Activated T-helper 1 cell treated with anti-CD3 and anti-CD28 coated beads, Interleukin-12 subunit alpha, Interleukin-12 subunit beta, Interleukin-2, Interleukin-4 antibody, amounts not matched to agents 30 ng/mL and 10 ng/mL and 1 ng/mL, durations not matched to agents 14 hours and 24 hours and 36 hours (primary cell): Measurements from ENCODE around the gene LYPD4. TPM values are rescaled to one million over a fixed set of nuclear protein-coding genes. Genes with fewer than 3 reads are reported as not detected.

Source experiments
- DNase-seq: peaks from one replicate; pipeline ENCODE4 v3.0.0; 2021; ENCODE audit warnings: low spot score
- H3K27ac Mint-ChIP-seq: one replicate; pipeline ENCODE4 v1.8.0; 2021; ENCODE audit warnings: mild to moderate bottlenecking, mixed read lengths
- H3K27me3 Mint-ChIP-seq: one replicate; pipeline ENCODE4 v1.8.0; 2022; ENCODE audit warnings: mild to moderate bottlenecking, moderate library complexity, mixed read lengths; ENCODE audit not compliant: insufficient read depth
- H3K36me3 Mint-ChIP-seq: one replicate; pipeline ENCODE4 v1.8.0; 2021; ENCODE audit warnings: low read depth, mixed read lengths
- H3K4me1 Mint-ChIP-seq: one replicate; pipeline ENCODE4 v1.8.0; 2021; ENCODE audit warnings: low read depth, mixed read lengths
- H3K4me3 Mint-ChIP-seq: one replicate; pipeline ENCODE4 v1.8.0; 2021; ENCODE audit warnings: mild to moderate bottlenecking, moderate library complexity, mixed read lengths
- H3K9me3 Mint-ChIP-seq: one replicate; pipeline ENCODE4 v1.8.0; 2021; ENCODE audit warnings: mixed read lengths
- intact Hi-C: fragments of 100-400 bp; cut with micrococcal nuclease; formaldehyde crosslinking; loops from one replicate; pipeline ENCODE4 v1.15.1; 2024
- total RNA-seq: library from RNA; stranded (reverse); gene quantifications from 2 replicates; pipeline ENCODE4 v1.2.3, GENCODE V29; 2022

Gene LYPD4
- total RNA-seq, 1 donor from 2014 or later, result not detected

GRCh38 chr19:41859618-41860418, 15.3 kb upstream of the LYPD4 start, which contains the start of gene RPS19:
Gene RPS19, plus strand, starts transcription at chr19:41860255. Its CDS starts 520 bp downstream, at chr19:41860775.
- peaks cover 42% of the 10 kb centered on the region for H3K36me3 Mint-ChIP-seq
- no peaks in the 10 kb centered on the region for H3K9me3 Mint-ChIP-seq
- H3K4me1 Mint-ChIP-seq, result peaks cover 39% of the 10 kb centered on the region
- peak; percentile 97 for DNase-seq
- H3K27me3 Mint-ChIP-seq, result peaks cover 9% of the 10 kb centered on the region
- peak within 1 kb of the TSS; percentile 97 for H3K27ac Mint-ChIP-seq
- peak within 1 kb of the TSS; percentile 95 for H3K4me3 Mint-ChIP-seq
- intact Hi-C loops, result loop anchor here (1.0 to 2.0 kb wide), 10 partner anchors 11 to 1889 kb away; partner anchors contain the start of genes BCKDHA, EXOSC5, GSK3A and PSMC4

- Mint-ChIP-seq H3K36me3 (peaks cover 36% of the 10 kb centered on the region), H3K4me1 (peaks cover 34% of the 10 kb centered on the region), H3K9me3 (no peaks in the 10 kb centered on the region), H3K4me3 (peak overlapping the region; percentile 88), H3K27ac (peak overlapping the region; percentile 97), H3K27me3 (peaks cover 13% of the 10 kb centered on the region)
- DNase-seq, result no peak
- intact Hi-C loops, result loop anchor here (1.0 kb wide), 5 partner anchors 25 to 383 kb away; partner anchors contain the start of genes GSK3A, RABAC1 and ZNF574
Observed at GRCh38 chr19:41859213-41859617, 14.7 kb upstream of the LYPD4 start.

- peaks cover 45% of the 10 kb centered on the region for H3K27me3 Mint-ChIP-seq
- no peaks in the 10 kb centered on the region for H3K36me3 Mint-ChIP-seq
- H3K27ac Mint-ChIP-seq, result no peak overlapping the region
- H3K4me3 Mint-ChIP-seq, result no peak overlapping the region
- no peaks in the 10 kb centered on the region for H3K4me1 Mint-ChIP-seq
- no peaks in the 10 kb centered on the region for H3K9me3 Mint-ChIP-seq
- intact Hi-C loops, result no loop called here
- no peak for DNase-seq
Observed at GRCh38 chr19:41853768-41854167, 9.3 kb upstream of the LYPD4 start.

- peaks cover 45% of the 10 kb centered on the region for H3K27me3 Mint-ChIP-seq
Observed at GRCh38 chr19:41853344-41853743, 8.9 kb upstream of the LYPD4 start.

GRCh38 chr19:41851456-41851855, 7.0 kb upstream of the LYPD4 start:
- Mint-ChIP-seq H3K4me1 (no peaks in the 10 kb centered on the region), H3K27ac (no peak overlapping the region), H3K9me3 (no peaks in the 10 kb centered on the region), H3K4me3 (no peak overlapping the region), H3K27me3 (peaks cover 41% of the 10 kb centered on the region), H3K36me3 (no peaks in the 10 kb centered on the region)
- no peak for DNase-seq
- intact Hi-C loops, result no loop called here

More at GRCh38 chr19:41853344-41853743, 8.9 kb upstream of the LYPD4 start:
- no peak for DNase-seq
- Mint-ChIP-seq H3K4me1 (no peaks in the 10 kb centered on the region), H3K4me3 (no peak overlapping the region), H3K9me3 (no peaks in the 10 kb centered on the region), H3K27ac (no peak overlapping the region), H3K36me3 (no peaks in the 10 kb centered on the region)
- intact Hi-C loops, result no loop called here

- no peaks in the 10 kb centered on the region for H3K9me3 Mint-ChIP-seq
- intact Hi-C loops, result no loop called here
- DNase-seq, result no peak
- peaks cover 40% of the 10 kb centered on the region for H3K27me3 Mint-ChIP-seq
- no peak overlapping the region for H3K4me3 Mint-ChIP-seq
- no peak overlapping the region for H3K27ac Mint-ChIP-seq
- H3K4me1 Mint-ChIP-seq, result no peaks in the 10 kb centered on the region
- no peaks in the 10 kb centered on the region for H3K36me3 Mint-ChIP-seq
Observed at GRCh38 chr19:41850381-41850780, 5.9 kb upstream of the LYPD4 start.

- intact Hi-C loops, result no loop called here
Observed at GRCh38 chr19:41849067-41849466, 4.6 kb upstream of the LYPD4 start.

GRCh38 chr19:41848666-41849065, 4.2 kb upstream of the LYPD4 start:
- Mint-ChIP-seq H3K4me1 (no peaks in the 10 kb centered on the region), H3K27ac (no peak overlapping the region), H3K9me3 (no peaks in the 10 kb centered on the region), H3K4me3 (no peak overlapping the region), H3K27me3 (peaks cover 33% of the 10 kb centered on the region), H3K36me3 (no peaks in the 10 kb centered on the region)
- intact Hi-C loops, result no loop called here
- no peak for DNase-seq

More at GRCh38 chr19:41849067-41849466, 4.6 kb upstream of the LYPD4 start:
- DNase-seq, result no peak
- Mint-ChIP-seq H3K4me3 (no peak overlapping the region), H3K27me3 (peaks cover 32% of the 10 kb centered on the region), H3K36me3 (no peaks in the 10 kb centered on the region), H3K9me3 (no peaks in the 10 kb centered on the region), H3K27ac (no peak overlapping the region), H3K4me1 (no peaks in the 10 kb centered on the region)

- DNase-seq, result no peak
- H3K4me3 Mint-ChIP-seq, result no peak overlapping the region
- H3K27ac Mint-ChIP-seq, result no peak overlapping the region
- peaks cover 23% of the 10 kb centered on the region for H3K27me3 Mint-ChIP-seq
- intact Hi-C loops, result no loop called here
- H3K9me3 Mint-ChIP-seq, result no peaks in the 10 kb centered on the region
- H3K36me3 Mint-ChIP-seq, result no peaks in the 10 kb centered on the region
- H3K4me1 Mint-ChIP-seq, result no peaks in the 10 kb centered on the region
Observed at GRCh38 chr19:41847351-41848105, 3.0 kb upstream of the LYPD4 start.

- intact Hi-C loops, result no loop called here
- Mint-ChIP-seq H3K9me3 (no peaks in the 10 kb centered on the region), H3K4me1 (no peaks in the 10 kb centered on the region), H3K36me3 (no peaks in the 10 kb centered on the region), H3K27ac (no peak overlapping the region), H3K4me3 (no peak overlapping the region), H3K27me3 (peaks cover 4% of the 10 kb centered on the region)
- no peak for DNase-seq
Observed at GRCh38 chr19:41845051-41845590, 638 bp upstream of the LYPD4 start.

- H3K27me3 Mint-ChIP-seq, result peaks cover 3% of the 10 kb centered on the region
- no peak within 1 kb of the TSS for H3K4me3 Mint-ChIP-seq
- H3K27ac Mint-ChIP-seq, result no peak within 1 kb of the TSS
- DNase-seq, result no peak
- intact Hi-C loops, result no loop called here
- no peaks in the 10 kb centered on the region for H3K9me3 Mint-ChIP-seq
- H3K4me1 Mint-ChIP-seq, result no peaks in the 10 kb centered on the region
- no peaks in the 10 kb centered on the region for H3K36me3 Mint-ChIP-seq
Observed at GRCh38 chr19:41845001-41845050, 343 bp upstream of the LYPD4 start, which contains the start of gene DMRTC2. Gene DMRTC2, plus strand, starts transcription at chr19:41845042. Its CDS starts 2,387 bp downstream, at chr19:41847429.

- H3K27ac Mint-ChIP-seq, result no peak overlapping the region
- H3K4me1 Mint-ChIP-seq, result no peaks in the 10 kb centered on the region
- no peak overlapping the region for H3K4me3 Mint-ChIP-seq
- no peaks in the 10 kb centered on the region for H3K9me3 Mint-ChIP-seq
- H3K36me3 Mint-ChIP-seq, result no peaks in the 10 kb centered on the region
- peaks cover 10% of the 10 kb centered on the region for H3K27me3 Mint-ChIP-seq
- intact Hi-C loops, result no loop called here
- DNase-seq, result no peak
Observed at GRCh38 chr19:41843371-41843770, 1.1 kb downstream of the LYPD4 start.

GRCh38 chr19:41839211-41839610, 5.3 kb downstream of the LYPD4 start:
- DNase-seq, result no peak
- no peak overlapping the region for H3K27ac Mint-ChIP-seq
- no peaks in the 10 kb centered on the region for H3K36me3 Mint-ChIP-seq
- intact Hi-C loops, result loop anchor here (5.0 kb wide), 1 partner anchor 47 kb away; no protein-coding TSS in a partner anchor
- no peaks in the 10 kb centered on the region for H3K4me1 Mint-ChIP-seq
- H3K4me3 Mint-ChIP-seq, result no peak overlapping the region
- H3K27me3 Mint-ChIP-seq, result peaks cover 23% of the 10 kb centered on the region
- no peaks in the 10 kb centered on the region for H3K9me3 Mint-ChIP-seq
